ENCODE measurements around the gene GDPGP1. TPM values are rescaled to one million over a fixed set of nuclear protein-coding genes. Genes with fewer than 3 reads are reported as not detected.

Gene GDPGP1
- total and polyA plus RNA-seq, 4 donors, result 2.5 to 8.6 (median 5.1) TPM

GRCh38 chr15:90184786-90185704 lies 49.0 kb upstream of the GDPGP1 start:
- Histone ChIP-seq H3K36me3 (ENCODE audit: control insufficient read depth in 4 of 4, insufficient read depth in 3 of 4, low read depth in 1 of 4, low read length in 3 of 4) (no peaks in the 10 kb centered on the region), H3K9ac (ENCODE audit: low read depth in 1 of 2, low read length in 2 of 2) (peak overlapping the region; percentile 18 to 36), H3K9me3 (ENCODE audit: control insufficient read depth in 4 of 4, low read length in 3 of 4) (no peaks in the 10 kb centered on the region), H3K4me1 (ENCODE audit: control insufficient read depth in 4 of 4, insufficient read depth in 4 of 4, low read length in 3 of 4) (peaks cover 7 to 40% (median 23%) of the 10 kb centered on the region in 4 donors), H3K4me3 (ENCODE audit: low read depth in 1 of 3, low read length in 3 of 3) (peak overlapping the region; percentile 75 to 94 (median 91)), H3K27me3 (ENCODE audit: control insufficient read depth in 4 of 4, insufficient read depth in 4 of 4, low read length in 3 of 4) (no peaks in the 10 kb centered on the region), H3K27ac (ENCODE audit: low read depth in 1 of 2, low read length in 2 of 2) (peak overlapping the region; percentile 88 to 96)
- 3% methylated on average over 67 of the region's 67 CpGs for WGBS
- TF ChIP-seq FOXA1 (IDR thresholded peaks at IDR 0.05) (no peak), EGR1 (IDR thresholded peaks at IDR 0.05; ENCODE audit: low read depth in 2 of 2) (no peak), GABPA (IDR thresholded peaks at IDR 0.05 in 1 of 2, conservative IDR thresholded peaks at IDR 0.05 in 1 of 2) (no peak), JUND (IDR thresholded peaks at IDR 0.05) (no peak), FOXA2 (IDR thresholded peaks at IDR 0.05) (no peak), RXRA (IDR thresholded peaks at IDR 0.05) (peak in 1 of 2 donors; percentile 12), HNF4A (conservative IDR thresholded peaks at IDR 0.05) (peak in 1 of 2 donors; percentile 0), TAF1 (conservative IDR thresholded peaks at IDR 0.05) (no peak)
- TF ChIP-seq, protein P1, sequence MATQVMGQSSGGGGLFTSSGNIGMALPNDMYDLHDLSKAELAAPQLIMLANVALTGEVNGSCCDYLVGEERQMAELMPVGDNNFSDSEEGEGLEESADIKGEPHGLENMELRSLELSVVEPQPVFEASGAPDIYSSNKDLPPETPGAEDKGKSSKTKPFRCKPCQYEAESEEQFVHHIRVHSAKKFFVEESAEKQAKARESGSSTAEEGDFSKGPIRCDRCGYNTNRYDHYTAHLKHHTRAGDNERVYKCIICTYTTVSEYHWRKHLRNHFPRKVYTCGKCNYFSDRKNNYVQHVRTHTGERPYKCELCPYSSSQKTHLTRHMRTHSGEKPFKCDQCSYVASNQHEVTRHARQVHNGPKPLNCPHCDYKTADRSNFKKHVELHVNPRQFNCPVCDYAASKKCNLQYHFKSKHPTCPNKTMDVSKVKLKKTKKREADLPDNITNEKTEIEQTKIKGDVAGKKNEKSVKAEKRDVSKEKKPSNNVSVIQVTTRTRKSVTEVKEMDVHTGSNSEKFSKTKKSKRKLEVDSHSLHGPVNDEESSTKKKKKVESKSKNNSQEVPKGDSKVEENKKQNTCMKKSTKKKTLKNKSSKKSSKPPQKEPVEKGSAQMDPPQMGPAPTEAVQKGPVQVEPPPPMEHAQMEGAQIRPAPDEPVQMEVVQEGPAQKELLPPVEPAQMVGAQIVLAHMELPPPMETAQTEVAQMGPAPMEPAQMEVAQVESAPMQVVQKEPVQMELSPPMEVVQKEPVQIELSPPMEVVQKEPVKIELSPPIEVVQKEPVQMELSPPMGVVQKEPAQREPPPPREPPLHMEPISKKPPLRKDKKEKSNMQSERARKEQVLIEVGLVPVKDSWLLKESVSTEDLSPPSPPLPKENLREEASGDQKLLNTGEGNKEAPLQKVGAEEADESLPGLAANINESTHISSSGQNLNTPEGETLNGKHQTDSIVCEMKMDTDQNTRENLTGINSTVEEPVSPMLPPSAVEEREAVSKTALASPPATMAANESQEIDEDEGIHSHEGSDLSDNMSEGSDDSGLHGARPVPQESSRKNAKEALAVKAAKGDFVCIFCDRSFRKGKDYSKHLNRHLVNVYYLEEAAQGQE (IDR thresholded peaks at IDR 0.05), result no peak
- DNase-seq (ENCODE audit: low spot score), result peak; percentile 89

DNA sequence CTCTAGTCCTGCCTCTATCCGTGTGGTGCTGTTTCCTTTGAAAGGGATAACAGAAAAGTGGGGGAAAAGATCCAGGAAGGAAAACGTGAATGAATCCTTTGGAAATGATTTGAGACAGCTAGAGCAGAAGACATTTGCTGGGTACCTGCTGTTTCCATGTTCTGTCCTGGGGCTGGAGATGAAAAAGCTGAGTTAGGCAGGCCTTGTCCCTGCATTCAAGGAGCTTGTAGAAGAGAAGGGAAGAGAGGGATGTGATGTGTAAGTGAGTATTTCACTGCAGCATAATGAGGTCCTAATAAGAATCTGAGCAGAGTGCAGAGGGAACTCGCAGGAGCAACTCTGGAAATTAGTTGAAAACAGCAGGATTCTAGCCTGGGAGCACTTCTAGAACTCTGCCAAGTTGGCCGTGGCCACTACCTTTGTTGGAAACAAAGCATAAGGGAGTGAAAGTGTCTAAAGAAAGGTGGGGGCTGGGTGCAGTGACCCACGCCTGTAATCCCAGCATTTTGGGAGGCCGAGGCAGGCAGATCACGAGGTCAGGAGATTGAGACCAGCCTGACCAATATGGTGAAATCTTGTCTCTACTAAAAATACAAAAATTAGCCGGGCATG lies 46.6 kb upstream of the GDPGP1 start:
- peak overlapping the region in 1 of 2 donors; percentile 50 for H3K9ac ChIP-seq (ENCODE audit: low read depth in 1 of 2, low read length in 2 of 2)
- peak overlapping the region; percentile 51 to 73 for H3K27ac ChIP-seq (ENCODE audit: low read depth in 1 of 2, low read length in 2 of 2)
- H3K4me1 ChIP-seq (ENCODE audit: control insufficient read depth in 4 of 4, insufficient read depth in 4 of 4, low read length in 3 of 4), result peaks cover 16 to 63% (median 42%) of the 10 kb centered on the region in 4 donors
- no peaks in the 10 kb centered on the region for H3K27me3 ChIP-seq (ENCODE audit: control insufficient read depth in 4 of 4, insufficient read depth in 4 of 4, low read length in 3 of 4)
- H3K36me3 ChIP-seq (ENCODE audit: control insufficient read depth in 4 of 4, insufficient read depth in 3 of 4, low read depth in 1 of 4, low read length in 3 of 4), result no peaks in the 10 kb centered on the region
- DNase-seq (ENCODE audit: low spot score), result no peak
- TF ChIP-seq HNF4A (conservative IDR thresholded peaks at IDR 0.05) (no peak), GABPA (IDR thresholded peaks at IDR 0.05 in 1 of 2, conservative IDR thresholded peaks at IDR 0.05 in 1 of 2) (no peak), EGR1 (IDR thresholded peaks at IDR 0.05; ENCODE audit: low read depth in 2 of 2) (no peak), FOXA2 (IDR thresholded peaks at IDR 0.05) (no peak), JUND (IDR thresholded peaks at IDR 0.05) (no peak), HNF4G (IDR thresholded peaks at IDR 0.05) (no peak), YY1 (IDR thresholded peaks at IDR 0.05) (no peak), TAF1 (conservative IDR thresholded peaks at IDR 0.05) (no peak), SP1 (IDR thresholded peaks at IDR 0.05) (no peak), RXRA (IDR thresholded peaks at IDR 0.05) (no peak), NR2F2 (IDR thresholded peaks at IDR 0.05) (no peak), RAD21 (IDR thresholded peaks at IDR 0.05) (no peak), ZBTB33 (IDR thresholded peaks at IDR 0.05) (no peak), CTCF (IDR thresholded peaks at IDR 0.05; ENCODE audit: low read depth, low read length, missing input control) (no peak), FOXA1 (IDR thresholded peaks at IDR 0.05) (no peak)
- TF ChIP-seq, protein P1 (IDR thresholded peaks at IDR 0.05), result no peak
- TF ChIP-seq, protein P2, sequence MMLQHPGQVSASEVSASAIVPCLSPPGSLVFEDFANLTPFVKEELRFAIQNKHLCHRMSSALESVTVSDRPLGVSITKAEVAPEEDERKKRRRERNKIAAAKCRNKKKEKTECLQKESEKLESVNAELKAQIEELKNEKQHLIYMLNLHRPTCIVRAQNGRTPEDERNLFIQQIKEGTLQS (IDR thresholded peaks at IDR 0.05), result no peak
- TF ChIP-seq, protein P3, sequence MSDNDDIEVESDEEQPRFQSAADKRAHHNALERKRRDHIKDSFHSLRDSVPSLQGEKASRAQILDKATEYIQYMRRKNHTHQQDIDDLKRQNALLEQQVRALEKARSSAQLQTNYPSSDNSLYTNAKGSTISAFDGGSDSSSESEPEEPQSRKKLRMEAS (IDR thresholded peaks at IDR 0.05), result no peak
- H3K4me3 ChIP-seq (ENCODE audit: low read depth in 1 of 3, low read length in 3 of 3), result no peak overlapping the region
- WGBS, result 82% methylated on average over 8 of the region's 8 CpGs
- H3K9me3 ChIP-seq (ENCODE audit: control insufficient read depth in 4 of 4, low read length in 3 of 4), result no peaks in the 10 kb centered on the region
